Cortex of kidney (tissue), 1 donor: ENCODE data around the gene CRYBG2.
"Not testable (repeated sequence)": the region's sequence is repeated elsewhere in the genome, so short reads cannot be mapped to it uniquely, and the experiment has no call there.

ENCODE experiments used
- DNase-seq: peaks from one replicate; lab custom pipeline; 2025; lab: John Stamatoyannopoulos, UW

Gene CRYBG2, protein sequence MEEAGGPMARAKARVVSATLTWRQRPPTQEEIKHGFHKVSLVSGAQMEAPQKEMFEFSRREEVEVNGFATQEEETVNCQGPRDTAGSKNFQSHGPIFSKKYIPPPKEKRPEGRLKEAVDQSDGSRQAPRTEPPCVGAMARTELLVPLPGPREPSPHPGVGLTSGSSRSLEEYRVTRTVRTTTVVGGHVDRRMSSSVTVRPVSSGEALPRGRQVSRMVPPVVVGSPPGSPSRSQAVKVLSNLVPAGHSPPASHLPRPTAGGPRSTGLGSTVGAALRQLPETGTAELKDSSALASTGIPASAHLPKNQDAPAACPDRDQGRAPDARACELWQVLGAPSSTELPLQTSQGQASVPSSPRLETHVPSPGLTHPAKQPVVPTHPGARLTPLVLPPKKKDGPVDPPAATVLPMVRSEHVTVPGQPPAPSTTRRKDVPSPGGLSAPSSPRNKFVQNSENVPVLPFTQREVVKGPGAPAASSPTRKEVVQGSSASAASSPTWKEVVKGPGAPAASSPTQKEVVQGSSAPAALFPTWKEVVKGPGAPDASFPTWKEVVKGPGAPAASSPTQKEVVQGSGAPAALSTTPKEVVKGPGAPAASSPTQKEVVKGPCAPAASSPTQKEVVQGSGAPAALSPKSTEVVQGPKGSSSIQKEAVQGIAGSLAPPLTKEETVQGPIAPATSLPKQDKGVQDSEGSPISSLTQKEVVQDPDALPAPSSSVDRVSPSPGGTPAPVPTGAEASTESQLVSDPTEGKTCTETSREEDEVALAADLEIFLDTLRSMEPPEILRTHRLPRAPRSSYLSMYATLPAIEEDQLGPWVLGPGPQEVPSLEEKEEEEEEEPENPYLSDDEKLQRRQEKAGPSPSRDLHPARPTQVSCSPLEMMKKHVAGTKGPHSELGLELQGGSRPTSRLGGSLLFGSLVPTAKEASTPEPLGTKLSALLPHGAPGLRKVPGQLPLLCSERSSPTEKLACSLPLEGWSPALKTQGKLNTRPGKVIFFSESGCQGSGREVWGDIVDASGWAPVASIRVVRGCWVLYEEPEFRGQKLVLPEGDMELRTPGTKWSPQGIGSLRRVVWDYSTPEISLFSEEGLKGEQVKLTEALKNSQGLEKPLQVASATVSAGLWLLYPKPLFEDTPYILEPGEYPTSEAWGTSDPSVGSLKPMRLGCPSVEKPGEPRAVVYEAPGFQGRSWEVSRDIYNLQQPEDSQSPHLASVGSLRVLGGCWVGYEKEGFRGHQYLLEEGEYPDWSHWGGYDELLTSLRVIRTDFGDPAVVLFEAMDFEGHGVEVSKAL (N-terminal part only)

DNA sequence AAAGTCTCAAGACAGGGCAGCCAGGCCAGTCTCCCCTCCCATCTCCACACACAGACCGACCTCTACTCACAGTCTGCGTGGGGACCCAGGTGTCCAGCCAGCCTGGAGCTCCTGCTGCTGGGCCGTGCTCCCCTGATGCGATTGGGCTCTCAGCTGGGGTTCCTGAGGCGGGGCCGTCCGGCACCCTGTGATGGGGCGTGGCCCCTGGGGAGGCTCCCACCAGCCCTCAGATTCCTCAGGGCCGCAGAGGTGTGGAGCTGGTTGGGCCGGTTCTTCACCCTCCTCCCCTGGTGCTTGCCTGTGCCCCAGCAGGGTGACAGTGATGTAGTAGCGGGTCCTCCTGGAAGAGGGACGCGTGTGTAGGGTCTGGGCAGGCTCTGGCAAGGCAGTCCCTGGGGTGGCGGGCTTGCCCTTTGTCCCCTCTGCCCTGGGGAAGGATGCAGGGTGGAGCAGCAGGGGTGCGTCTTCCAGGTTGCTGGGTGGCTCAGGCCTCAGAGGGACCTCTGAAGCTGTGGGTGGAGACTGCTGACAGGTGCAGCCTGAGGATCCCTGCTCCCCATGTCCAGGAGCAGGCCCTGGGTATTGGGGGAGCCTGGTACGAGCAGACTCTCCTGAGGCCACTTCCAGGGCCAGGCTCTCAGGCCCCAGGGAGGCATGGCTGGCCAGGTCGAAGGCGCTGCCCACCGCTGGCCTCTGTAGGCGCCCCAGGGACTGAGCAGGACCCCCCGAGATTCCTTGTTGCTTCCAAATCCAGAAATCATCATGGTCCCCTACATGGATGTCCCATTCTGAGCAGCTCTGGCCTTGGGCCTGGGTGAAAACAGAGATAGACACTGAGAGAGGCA lies at the start of gene CRYBG2:
Gene CRYBG2, minus strand, starts transcription at position 155 of the 845 bp plus-strand sequence. CDS start 7,473 bp downstream, outside the sequence.
- no peak for DNase-seq

DNA sequence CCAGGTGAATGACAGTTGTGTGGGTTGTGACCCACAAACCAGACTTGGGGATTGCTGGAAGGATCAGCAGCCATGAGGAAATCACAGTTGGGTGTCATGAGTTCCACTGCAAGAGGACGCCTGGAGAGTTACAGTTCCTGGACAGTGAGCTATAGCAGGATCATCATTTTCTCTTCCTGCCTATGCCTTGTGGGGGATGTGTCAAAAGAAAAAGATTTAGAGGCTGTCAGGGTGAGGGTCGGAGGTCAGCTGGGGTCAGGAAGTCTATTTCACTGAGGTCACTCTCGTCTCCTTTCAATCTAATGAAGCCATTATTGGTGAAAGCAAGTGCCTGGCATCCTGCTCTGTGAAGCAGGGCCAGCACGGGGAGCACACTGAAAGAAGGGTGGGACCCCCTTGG lies 49.7 kb upstream of the CRYBG2 start:
- DNase-seq: no peak

DNA sequence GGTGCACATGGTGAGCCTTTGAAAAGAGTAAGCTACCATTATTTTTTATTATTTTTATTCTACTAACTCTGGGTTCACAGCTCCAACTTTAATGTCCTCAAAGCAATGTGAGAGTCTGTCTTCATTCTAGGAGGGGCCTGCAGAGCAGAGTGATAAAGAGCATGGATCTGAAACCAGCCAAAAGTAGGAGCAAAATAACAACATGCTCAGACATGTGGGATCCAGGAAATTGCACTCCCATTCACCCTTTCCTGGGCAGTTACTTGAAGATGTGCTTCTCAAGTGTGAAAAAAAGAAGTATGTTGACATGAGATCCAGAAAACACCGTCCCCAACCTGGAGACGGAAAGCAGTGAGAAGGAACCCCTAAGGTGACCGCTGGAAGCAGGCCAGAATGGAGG lies 48.0 kb upstream of the CRYBG2 start:
- no peak for DNase-seq

DNA sequence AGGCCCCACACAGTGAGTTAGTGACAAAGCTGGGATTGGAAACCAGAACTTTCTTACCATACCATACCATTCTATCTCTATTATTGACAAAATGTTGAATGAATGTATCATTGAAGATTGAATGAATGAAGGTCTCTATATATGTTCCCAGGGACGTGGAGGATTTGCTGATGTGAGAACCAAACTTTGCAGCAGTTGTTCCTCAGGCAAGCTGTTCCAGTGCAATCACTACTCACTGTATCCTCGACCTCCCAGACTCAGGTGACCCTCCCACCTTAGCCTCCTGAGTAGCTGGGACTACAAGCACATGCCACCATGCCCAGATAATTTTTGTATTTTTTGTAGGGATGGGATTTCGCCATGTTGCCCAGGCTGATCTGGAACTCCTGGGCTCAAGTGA lies 45.1 kb upstream of the CRYBG2 start:
- no peak for DNase-seq

DNA sequence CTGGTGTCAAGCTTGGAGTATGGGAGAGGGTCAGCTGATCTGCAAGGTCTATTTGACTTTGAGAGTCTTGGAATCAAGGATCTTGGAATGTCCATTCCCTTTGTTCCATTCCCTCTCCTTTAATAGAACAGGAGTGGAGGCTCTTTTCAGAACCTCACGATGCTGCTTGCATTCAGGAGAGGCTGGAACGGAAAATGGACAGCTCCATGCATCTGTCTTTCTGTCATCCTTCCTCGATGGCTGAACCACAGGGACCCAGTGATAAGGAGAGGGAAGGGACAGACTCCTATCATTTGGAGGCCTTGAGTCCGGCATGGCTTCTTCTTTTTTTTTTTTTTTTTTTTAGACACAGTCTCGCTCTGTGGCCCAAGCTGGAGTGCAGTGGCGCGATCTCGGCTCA lies 41.8 kb upstream of the CRYBG2 start:
- DNase-seq: no peak

DNA sequence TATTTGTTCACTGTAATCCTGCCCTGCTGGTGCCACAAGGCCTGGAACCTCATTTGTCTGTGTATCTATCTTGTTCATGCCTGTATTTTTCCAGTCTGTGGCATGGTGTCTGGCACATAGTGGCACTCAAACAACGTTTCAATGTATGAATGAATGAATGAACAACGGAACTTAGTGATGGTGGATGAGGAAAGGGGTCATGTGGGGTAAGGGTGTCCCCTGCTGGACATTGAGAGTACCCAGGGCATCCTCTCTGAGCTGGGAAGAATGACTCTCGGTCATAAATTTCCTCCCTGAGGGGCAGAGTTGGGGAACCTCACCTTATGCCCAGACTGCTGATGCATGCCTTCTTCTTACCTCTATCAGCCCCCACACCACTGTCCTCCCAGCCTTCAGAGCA lies 37.5 kb upstream of the CRYBG2 start:
- DNase-seq: no peak

DNA sequence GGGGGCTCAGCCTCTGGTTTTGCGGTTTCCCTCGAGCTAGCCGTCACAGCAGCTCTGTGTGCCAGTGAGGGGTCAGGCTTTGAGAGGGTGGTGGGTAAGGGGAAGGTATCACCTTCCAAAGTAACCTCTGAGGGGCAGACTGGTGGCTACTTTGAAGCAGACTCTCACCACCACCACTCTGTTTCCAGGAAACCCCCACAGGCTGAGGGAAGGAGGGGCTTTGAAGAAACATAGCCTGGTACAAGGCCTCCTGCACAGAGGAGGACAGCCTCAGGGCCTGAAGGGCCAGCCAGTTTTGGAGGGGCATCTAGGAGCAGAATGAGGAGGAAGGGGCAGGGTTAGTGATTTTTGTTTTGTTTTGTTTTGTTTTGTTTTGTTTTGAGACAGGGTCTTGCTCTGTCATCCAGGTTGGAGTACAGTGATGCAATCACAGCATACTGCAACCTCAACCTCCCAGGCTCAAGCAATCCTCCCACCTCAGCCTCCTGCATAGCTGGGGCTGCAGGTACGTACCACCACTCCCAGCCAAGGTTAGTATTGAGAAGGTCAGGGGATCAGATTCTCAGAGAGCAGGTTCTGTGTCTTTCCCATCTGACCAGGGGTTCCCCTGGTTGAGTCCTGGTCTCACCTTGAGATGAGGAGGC lies 35.8 kb upstream of the CRYBG2 start:
- DNase-seq: no peak

DNA sequence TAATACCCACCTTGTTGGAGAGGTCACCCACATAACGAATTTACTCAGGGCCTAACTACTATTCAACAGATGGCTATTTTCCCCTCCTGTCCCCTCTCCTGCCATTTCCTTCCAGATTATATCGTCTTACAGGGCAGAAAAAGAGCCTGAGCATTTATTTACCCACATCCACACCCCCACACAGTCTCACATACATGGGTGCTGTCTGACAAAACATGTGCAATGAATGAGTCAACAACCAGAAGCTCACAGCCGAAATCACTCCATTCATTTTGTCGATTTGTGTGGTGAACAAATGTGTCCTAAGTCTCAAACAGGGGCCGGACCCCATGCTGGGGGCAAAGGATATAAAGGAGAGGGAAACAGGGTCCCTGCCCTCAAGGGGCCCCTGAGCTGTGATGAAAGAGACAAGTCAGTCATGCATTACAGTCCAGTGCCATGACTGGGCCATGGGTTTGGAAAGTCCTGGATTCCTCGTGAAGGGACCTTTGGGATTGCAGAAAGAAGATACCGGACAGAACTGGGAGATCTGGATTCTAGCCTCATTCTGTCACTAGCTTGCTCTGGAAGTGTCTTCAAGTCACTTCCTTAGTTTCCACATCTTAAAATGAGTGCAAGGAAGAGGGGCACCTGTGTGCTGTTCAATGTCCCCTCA lies 35.0 kb upstream of the CRYBG2 start:
- DNase-seq: no peak

DNA sequence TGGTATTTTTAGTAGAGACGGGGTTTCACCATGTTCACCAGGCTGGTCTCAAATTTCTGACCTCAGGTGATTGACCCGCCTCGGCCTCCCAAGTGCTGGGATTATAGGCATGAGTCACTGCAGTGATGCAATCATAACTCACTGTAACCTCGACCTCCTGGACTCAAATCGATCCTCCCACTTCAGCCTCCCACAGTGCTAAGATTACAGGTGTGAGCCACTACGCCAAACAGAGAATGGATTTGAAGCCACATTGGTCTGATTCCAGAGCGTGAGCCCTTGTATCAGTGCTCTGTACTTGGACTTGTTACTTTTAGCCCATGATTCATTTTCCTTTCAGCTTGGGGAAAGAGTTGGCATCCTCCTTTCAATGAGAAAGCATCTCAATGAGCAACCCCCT lies 33.5 kb upstream of the CRYBG2 start:
- no peak for DNase-seq

DNA sequence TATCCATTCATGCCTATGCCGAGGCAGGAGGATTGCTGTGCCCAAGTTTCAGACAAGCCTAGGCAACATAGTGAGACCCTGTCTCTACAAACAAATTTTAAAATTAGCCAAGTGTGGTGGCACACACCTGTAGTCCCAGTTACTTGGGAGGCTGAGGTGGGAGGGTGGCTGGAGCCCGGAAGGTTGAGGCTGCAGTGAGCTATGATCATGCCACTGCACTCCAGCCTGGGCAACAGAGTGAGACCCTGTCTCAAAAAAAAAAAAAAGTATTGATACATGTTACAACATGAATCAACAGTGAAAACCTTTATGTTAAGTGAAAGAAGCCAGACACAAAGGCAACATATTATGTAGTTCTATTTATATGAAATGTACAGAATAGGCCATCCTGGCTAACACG lies 31.1 kb upstream of the CRYBG2 start:
- DNase-seq: not testable (repeated sequence)

DNA sequence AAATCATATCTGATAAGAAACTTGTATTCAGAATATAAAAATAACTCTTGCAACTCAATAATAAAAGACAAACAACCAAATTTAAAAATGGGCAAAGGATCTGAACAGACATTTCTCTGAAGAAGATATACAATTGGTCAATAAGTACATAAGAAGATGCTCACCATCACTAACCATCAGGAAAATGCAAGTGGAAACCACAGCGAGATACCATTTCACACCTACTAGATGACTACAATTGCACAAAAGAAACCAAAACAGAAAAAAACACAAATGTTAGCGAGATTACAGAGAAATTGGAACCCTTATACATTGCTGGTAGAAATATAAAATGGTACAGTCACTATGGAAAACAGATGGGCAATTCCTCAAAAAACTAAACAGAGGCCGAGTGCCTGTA lies 30.1 kb upstream of the CRYBG2 start:
- no peak for DNase-seq

DNA sequence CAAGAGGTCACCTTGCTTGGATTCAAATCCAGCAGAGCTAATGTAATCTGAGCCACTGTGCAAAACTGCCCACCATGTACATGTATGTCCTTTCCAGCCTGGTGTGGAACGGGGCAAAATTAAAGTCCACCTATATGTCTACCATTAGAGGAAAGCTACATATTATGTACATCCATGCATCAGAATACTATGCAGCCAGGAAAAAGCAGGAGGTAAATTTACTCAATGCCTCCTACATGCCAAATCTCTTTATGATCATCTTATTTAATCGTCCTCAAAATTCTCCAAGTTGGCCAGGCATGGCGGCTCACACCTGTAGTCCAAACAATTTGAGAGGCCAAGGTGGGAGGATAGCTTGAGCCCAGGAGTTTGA lies 24.9 kb upstream of the CRYBG2 start:
- DNase-seq: no peak

DNA sequence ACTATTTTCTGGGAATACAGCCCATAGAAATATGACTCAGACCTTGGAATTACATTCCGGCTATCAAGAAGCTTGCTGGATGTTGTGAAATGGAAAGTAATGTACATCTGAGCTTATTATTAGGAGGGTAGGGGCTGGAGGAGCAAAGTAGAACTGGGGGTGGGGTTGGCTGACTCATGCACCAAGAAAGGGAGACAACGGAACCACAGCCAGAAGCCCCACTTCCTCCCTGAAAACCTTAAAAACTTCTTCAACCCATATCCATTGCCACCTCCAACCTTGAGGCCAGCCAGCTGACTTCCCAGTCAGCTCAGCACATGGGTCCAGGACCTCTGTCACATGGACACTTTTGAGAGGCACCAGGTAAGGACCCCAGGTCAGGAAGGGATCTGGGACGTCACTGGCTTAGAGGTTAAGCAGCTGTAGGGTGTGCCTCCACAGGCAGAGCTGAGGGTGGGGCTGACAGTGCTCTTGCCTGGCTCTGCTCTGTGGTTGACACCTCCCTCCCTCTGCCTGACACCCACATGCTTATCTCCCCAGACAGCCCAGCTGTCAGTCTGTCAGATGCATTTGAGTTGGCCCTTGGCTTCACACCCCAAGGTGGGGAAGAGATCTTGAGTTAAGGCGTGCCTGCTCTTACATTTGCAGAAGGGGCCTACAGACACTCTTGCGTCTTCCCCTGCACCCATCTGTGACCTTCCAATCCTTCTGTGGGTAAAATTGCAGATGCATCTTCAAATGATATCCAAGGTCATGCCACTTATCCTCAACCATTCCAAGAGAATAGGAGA lies 24.4 kb upstream of the CRYBG2 start:
- DNase-seq: no peak

DNA sequence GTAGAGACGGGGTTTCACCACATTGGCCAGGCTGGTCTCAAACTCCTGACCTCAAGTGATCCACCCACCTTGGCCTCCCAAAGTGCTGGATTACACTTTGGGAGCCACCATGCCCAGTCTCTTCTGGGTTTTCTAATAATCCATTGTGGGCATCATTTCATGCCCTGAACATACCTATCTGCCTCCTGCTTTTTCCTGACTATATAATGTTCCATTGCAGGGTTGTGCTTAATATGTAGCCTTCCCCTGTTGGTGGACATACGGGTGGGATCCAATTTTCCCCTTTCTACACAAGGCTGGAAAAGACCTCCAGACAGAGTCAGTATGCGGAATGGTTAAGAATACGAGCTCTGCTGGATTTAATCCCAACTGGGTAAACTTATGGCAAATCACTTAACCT lies 22.1 kb upstream of the CRYBG2 start:
- DNase-seq: no peak

DNA sequence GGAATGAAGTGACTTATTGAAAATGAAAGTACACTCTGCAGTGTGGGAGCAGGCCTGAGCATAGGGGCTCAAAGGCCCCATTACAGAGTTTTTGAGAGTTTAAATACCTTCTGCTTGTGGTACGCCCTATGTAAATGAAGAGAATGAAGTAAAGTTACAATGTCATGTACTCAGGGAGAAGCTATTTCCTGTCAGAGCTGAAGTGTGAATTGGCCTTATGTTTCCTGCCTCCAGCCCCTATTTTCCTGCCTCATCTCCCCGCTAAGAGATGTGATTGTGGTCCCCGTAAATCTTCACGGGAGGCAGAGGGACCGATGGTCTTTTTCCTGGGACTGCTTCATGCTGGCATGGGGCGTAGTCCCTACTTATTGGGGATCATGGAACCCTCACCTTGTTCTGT lies 21.2 kb upstream of the CRYBG2 start:
- no peak for DNase-seq

DNA sequence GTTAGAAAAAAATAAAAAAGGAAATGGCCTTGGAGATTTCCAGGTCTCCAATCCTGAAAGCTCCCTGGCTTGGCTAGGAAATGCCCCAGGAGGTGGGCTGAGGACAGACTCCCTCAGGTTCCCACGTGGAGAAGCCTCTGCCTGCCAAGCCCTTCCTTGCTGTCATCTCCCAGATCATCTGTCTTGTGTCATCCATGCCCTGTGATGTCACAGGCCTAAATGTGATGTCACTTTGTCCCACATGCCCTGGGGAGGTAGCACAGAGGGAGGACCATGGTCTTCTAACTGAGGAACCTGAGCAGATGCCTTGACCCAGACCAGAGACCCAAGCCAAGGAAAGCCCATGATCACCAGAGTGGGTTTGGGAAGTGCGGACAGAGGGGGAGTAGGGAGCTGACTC lies 20.4 kb upstream of the CRYBG2 start:
- not testable (repeated sequence) for DNase-seq

DNA sequence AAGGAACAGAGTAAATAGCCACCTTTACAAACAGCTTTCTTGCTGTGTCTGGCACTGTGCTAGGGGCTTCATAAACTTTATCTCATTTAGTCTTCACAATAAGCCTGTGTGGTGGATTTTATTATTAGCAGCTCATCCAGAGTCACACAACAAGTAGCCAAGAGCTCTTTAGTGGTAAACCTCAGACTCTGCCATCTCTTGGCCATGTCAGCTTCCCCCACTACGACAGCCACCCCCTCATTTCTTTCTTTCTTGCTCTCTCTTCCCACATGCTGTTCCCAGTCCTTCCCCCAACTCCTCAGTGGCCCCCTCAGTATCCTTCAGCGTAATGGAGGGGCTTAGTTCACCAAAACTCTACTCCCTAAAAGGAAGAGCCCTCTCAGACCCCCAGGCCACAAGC lies 19.9 kb upstream of the CRYBG2 start:
- no peak for DNase-seq

DNA sequence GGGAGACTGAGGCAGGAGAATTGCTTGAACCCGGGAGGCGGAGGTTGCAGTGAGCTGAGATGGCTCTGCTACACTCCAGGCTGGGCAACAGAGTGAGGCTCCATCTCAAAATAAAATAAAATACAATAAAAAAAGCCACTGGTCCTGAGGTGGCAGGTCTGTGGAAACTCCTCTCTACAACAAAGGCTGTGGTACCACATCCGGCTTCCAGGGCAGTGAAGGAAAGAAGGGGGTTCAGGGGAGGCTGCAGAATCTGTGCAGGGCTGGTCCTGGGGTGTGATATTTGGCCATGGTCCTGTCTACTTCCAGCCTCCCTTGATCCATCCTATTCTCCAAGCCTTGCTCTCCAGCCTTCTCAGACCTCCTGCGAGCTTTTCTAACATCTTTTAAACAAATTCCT lies 19.4 kb upstream of the CRYBG2 start:
- no peak for DNase-seq

DNA sequence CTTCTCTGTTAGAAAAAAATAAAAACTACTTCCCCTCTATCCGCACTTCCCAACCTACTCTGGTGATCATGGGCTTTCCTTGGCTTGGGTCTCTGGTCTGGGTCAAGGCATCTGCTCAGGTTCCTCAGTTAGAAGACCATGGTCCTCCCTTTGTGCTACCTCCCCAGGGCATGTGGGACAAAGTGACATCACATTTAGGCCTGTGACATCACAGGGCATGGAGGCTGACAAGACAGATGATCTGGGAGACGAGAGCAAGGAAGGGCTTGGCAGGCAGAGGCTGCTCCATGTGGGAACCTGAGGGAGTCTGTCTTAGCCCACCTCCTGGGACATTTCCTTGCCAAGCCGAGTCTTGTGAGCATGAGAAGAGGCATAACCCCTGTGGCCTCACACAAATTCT lies 18.7 kb upstream of the CRYBG2 start, which contains the start of gene ZNF683:
Gene ZNF683, minus strand, starts transcription at position 140 of the 400 bp plus-strand sequence. CDS start 4,179 bp downstream, outside the sequence.
- DNase-seq: not testable (repeated sequence)
